ENCODE data around the gene DLGAP1.
"Not testable (repeated sequence)": the region's sequence is repeated elsewhere in the genome, so short reads cannot be mapped to it uniquely, and the experiment has no call there.

The DLGAP1 gene

GRCh38 chr18:3715231-3716080 is 739.7 kb downstream of the DLGAP1 start:
- no peak for DNase-seq (ENCODE audit: low spot score)

GRCh38 chr18:3713708-3714107 is 741.4 kb downstream of the DLGAP1 start:
- DNase-seq (ENCODE audit: low spot score), result no peak

- DNase-seq (ENCODE audit: low spot score), result no peak
These were observed 741.9 kb downstream of the DLGAP1 start for GRCh38 chr18:3713166-3713565.

GRCh38 chr18:3712491-3712890 is 742.6 kb downstream of the DLGAP1 start:
- no peak for DNase-seq (ENCODE audit: low spot score)

GRCh38 chr18:3710712-3711301 is 744.3 kb downstream of the DLGAP1 start:
- no peak for DNase-seq (ENCODE audit: low spot score)

- DNase-seq (ENCODE audit: low spot score), result no peak
These were observed 745.9 kb downstream of the DLGAP1 start for GRCh38 chr18:3709205-3709604.

GRCh38 chr18:3706279-3707097 is 748.6 kb downstream of the DLGAP1 start:
- no peak for DNase-seq (ENCODE audit: low spot score)

GRCh38 chr18:3704556-3705344 is 750.4 kb downstream of the DLGAP1 start:
- no peak for DNase-seq (ENCODE audit: low spot score)

- DNase-seq (ENCODE audit: low spot score), result peak; percentile 73
These were observed 751.4 kb downstream of the DLGAP1 start for GRCh38 chr18:3703732-3704176.

- not testable (repeated sequence) for DNase-seq (ENCODE audit: low spot score)
These were observed 755.2 kb downstream of the DLGAP1 start for GRCh38 chr18:3699707-3700567.

- DNase-seq (ENCODE audit: low spot score), result not testable (repeated sequence)
These were observed 760.9 kb downstream of the DLGAP1 start for GRCh38 chr18:3694030-3694778.

- DNase-seq (ENCODE audit: low spot score), result no peak
These were observed 761.7 kb downstream of the DLGAP1 start for GRCh38 chr18:3693410-3693809.

GRCh38 chr18:3692691-3693090 is 762.4 kb downstream of the DLGAP1 start:
- DNase-seq (ENCODE audit: low spot score), result no peak

- no peak for DNase-seq (ENCODE audit: low spot score)
These were observed 762.9 kb downstream of the DLGAP1 start for GRCh38 chr18:3692113-3692621.

- DNase-seq (ENCODE audit: low spot score), result no peak
These were observed 763.4 kb downstream of the DLGAP1 start for GRCh38 chr18:3691705-3692104.

- no peak for DNase-seq (ENCODE audit: low spot score)
These were observed 764.4 kb downstream of the DLGAP1 start for GRCh38 chr18:3690764-3691066.

GRCh38 chr18:3689986-3690763 is 764.9 kb downstream of the DLGAP1 start:
- DNase-seq (ENCODE audit: low spot score), result no peak

GRCh38 chr18:3689091-3689490 is 766.0 kb downstream of the DLGAP1 start:
- no peak for DNase-seq (ENCODE audit: low spot score)

GRCh38 chr18:3688690-3689089 is 766.4 kb downstream of the DLGAP1 start:
- DNase-seq (ENCODE audit: low spot score), result no peak
